HCT116 (cell line): Measurements from ENCODE around the gene G6PC2. TPM values are rescaled to one million over a fixed set of nuclear protein-coding genes. Genes with fewer than 3 reads are reported as not detected.

ENCODE experiments used
- total RNA-seq: library from RNA; stranded (reverse); gene quantifications from one replicate; pipeline ENCODE4 v1.2.1, GENCODE V29; 2021; ENCODE audit not compliant: unreplicated experiment

Gene G6PC2
- total RNA-seq, 1 experiment from 2014 or later: not detected

Other genes starting within 250 kb of the G6PC2 start
- 3.1 TPM for gene NOSTRIN, start 98.7 kb upstream of the G6PC2 start, total RNA-seq
- 29.8 TPM for gene SPC25, start 10.9 kb upstream of the G6PC2 start, total RNA-seq
- 0.12 TPM for gene ABCB11, start 130.0 kb downstream of the G6PC2 start, total RNA-seq
- gene DHRS9, start 168.3 kb downstream of the G6PC2 start, total RNA-seq: 0.15 TPM